Astrocyte (in vitro differentiated cells and primary cell): ENCODE measurements around the gene C13orf42. TPM values are rescaled to one million over a fixed set of nuclear protein-coding genes. Genes with fewer than 3 reads are reported as not detected.

Source experiments
- DNase-seq: peaks from one replicate; pipeline ENCODE4 v3.0.0-alpha.2; 2010; ENCODE audit warnings: low read depth
- FAIRE-seq: peaks from 2 replicates; lab custom pipeline; 2011; peaks lifted over from hg19 to GRCh38; lab: Jason Lieb, UNC
- H2AFZ ChIP-seq: 2 replicates; pipeline ENCODE4 v1.6.0; 2012; ENCODE audit warnings: low read depth, low read length, inconsistent platforms
- H3K27ac ChIP-seq: 2 replicates; pipeline ENCODE4 v1.5.1; 2011; ENCODE audit warnings: low read depth, low read length, inconsistent platforms
- H3K27me3 ChIP-seq: 2 replicates; pipeline ENCODE4 v1.6.0; 2011; ENCODE audit warnings: low read length, inconsistent platforms; ENCODE audit not compliant: insufficient read depth
- H3K36me3 ChIP-seq: 2 replicates; pipeline ENCODE4 v1.5.1; 2011; ENCODE audit warnings: low read length, inconsistent platforms; ENCODE audit not compliant: insufficient read depth
- H3K4me1 ChIP-seq: 2 replicates; pipeline ENCODE4 v1.5.1; 2011; ENCODE audit warnings: low read length, inconsistent platforms; ENCODE audit not compliant: insufficient read depth
- H3K4me2 ChIP-seq: 2 replicates; pipeline ENCODE4 v1.6.0; 2012; ENCODE audit warnings: low read length, inconsistent platforms
- H3K4me3 ChIP-seq: 2 replicates; pipeline ENCODE4 v1.5.1; 2011; ENCODE audit warnings: low read depth, mild to moderate bottlenecking, low read length, inconsistent platforms; ENCODE audit not compliant: insufficient read depth
- H3K79me2 ChIP-seq: 2 replicates; pipeline ENCODE4 v1.6.0; 2012; ENCODE audit warnings: mild to moderate bottlenecking, low read length, inconsistent platforms; ENCODE audit not compliant: insufficient read depth
- H3K9ac ChIP-seq: 2 replicates; pipeline ENCODE4 v1.6.0; 2012; ENCODE audit warnings: mild to moderate bottlenecking, low read length, inconsistent platforms
- H3K9me3 ChIP-seq: 2 replicates; pipeline ENCODE4 v1.5.1; 2012; ENCODE audit warnings: low read depth, mild to moderate bottlenecking, low read length, inconsistent platforms; ENCODE audit not compliant: insufficient read depth
- H4K20me1 ChIP-seq: 2 replicates; pipeline ENCODE4 v1.6.0; 2012; ENCODE audit warnings: low read length, inconsistent platforms; ENCODE audit not compliant: insufficient read depth
- H3K27ac Mint-ChIP-seq: one replicate; pipeline ENCODE4 v1.8.0; 2021; ENCODE audit warnings: mild to moderate bottlenecking, mixed read lengths; ENCODE audit not compliant: unreplicated experiment
- H3K27me3 Mint-ChIP-seq: one replicate; pipeline ENCODE4 v1.8.0; 2021; ENCODE audit warnings: low read depth, mixed read lengths; ENCODE audit not compliant: unreplicated experiment
- H3K36me3 Mint-ChIP-seq: one replicate; pipeline ENCODE4 v1.8.0; 2021; ENCODE audit warnings: low read depth, mixed read lengths; ENCODE audit not compliant: unreplicated experiment
- H3K4me1 Mint-ChIP-seq: one replicate; pipeline ENCODE4 v1.8.0; 2021; ENCODE audit warnings: low read depth, mixed read lengths; ENCODE audit not compliant: unreplicated experiment
- H3K4me3 Mint-ChIP-seq: one replicate; pipeline ENCODE4 v1.8.0; 2021; ENCODE audit warnings: mild to moderate bottlenecking, moderate library complexity, mixed read lengths; ENCODE audit not compliant: unreplicated experiment
- H3K9me3 Mint-ChIP-seq: one replicate; pipeline ENCODE4 v1.8.0; 2021; ENCODE audit warnings: mild to moderate bottlenecking, mixed read lengths; ENCODE audit not compliant: unreplicated experiment
- CTCF ChIP-seq: IDR thresholded peaks from 2 replicates; pipeline ENCODE4 v1.5.1; 2011; ENCODE audit warnings: low read depth, mild to moderate bottlenecking, inconsistent platforms, low read length, moderate library complexity; ENCODE audit not compliant: insufficient read depth
- EZH2 ChIP-seq: IDR thresholded peaks from 2 replicates; pipeline ENCODE4 v1.6.1; 2012; ENCODE audit warnings: mild to moderate bottlenecking, low read length, inconsistent platforms; ENCODE audit not compliant: insufficient read depth
- total RNA-seq: library from RNA; stranded (reverse); gene quantifications from 2 replicates; pipeline ENCODE4 v1.2.1, GENCODE V29; 2021

The C13orf42 gene
- total RNA-seq, 1 donor from 2014 or later: not detected

GRCh38 chr13:51107996-51108395 lies 3.1 kb downstream of the C13orf42 start:
- no peaks in the 10 kb centered on the region for H3K36me3 ChIP-seq
- peaks cover 4% of the 10 kb centered on the region for H3K4me1 Mint-ChIP-seq
- no peaks in the 10 kb centered on the region for H3K9me3 ChIP-seq
- no peak overlapping the region for H3K27ac Mint-ChIP-seq
- H3K79me2 ChIP-seq: no peaks in the 10 kb centered on the region
- no peaks in the 10 kb centered on the region for H3K4me1 ChIP-seq
- no peak overlapping the region for H3K4me3 Mint-ChIP-seq
- H2AFZ ChIP-seq: no peak overlapping the region
- no peak overlapping the region for H3K4me2 ChIP-seq
- H3K9ac ChIP-seq: no peak overlapping the region
- H3K36me3 Mint-ChIP-seq: no peaks in the 10 kb centered on the region
- H3K27me3 Mint-ChIP-seq: peaks cover 14% of the 10 kb centered on the region
- FAIRE-seq (no peak), DNase-seq (no peak)
- H3K9me3 Mint-ChIP-seq: peaks cover 2% of the 10 kb centered on the region
- no peak overlapping the region for H3K27ac ChIP-seq
- no peak overlapping the region for H3K4me3 ChIP-seq
- no peaks in the 10 kb centered on the region for H4K20me1 ChIP-seq
- peaks cover 15% of the 10 kb centered on the region for H3K27me3 ChIP-seq
- TF ChIP-seq CTCF: no peak
- TF ChIP-seq EZH2: no peak

- H3K27ac Mint-ChIP-seq: peak overlapping the region; percentile 15
- no peaks in the 10 kb centered on the region for H3K4me1 Mint-ChIP-seq
- Histone ChIP-seq H2AFZ (no peak overlapping the region), H3K79me2 (no peaks in the 10 kb centered on the region), H3K36me3 (no peaks in the 10 kb centered on the region), H3K4me1 (no peaks in the 10 kb centered on the region), H3K4me3 (no peak overlapping the region), H3K27me3 (peaks cover 6% of the 10 kb centered on the region), H3K27ac (no peak overlapping the region), H4K20me1 (no peaks in the 10 kb centered on the region), H3K4me2 (no peak overlapping the region), H3K9me3 (no peaks in the 10 kb centered on the region), H3K9ac (no peak overlapping the region)
- DNase-seq (no peak), FAIRE-seq (no peak)
- H3K4me3 Mint-ChIP-seq: no peak overlapping the region
- H3K9me3 Mint-ChIP-seq: peaks cover 2% of the 10 kb centered on the region
- H3K36me3 Mint-ChIP-seq: no peaks in the 10 kb centered on the region
- peaks cover 11% of the 10 kb centered on the region for H3K27me3 Mint-ChIP-seq
- TF ChIP-seq EZH2 (no peak), CTCF (no peak)
These were observed 6.0 kb downstream of the C13orf42 start for GRCh38 chr13:51105046-51105445.

GRCh38 chr13:51101636-51102235 lies 9.3 kb downstream of the C13orf42 start:
- TF ChIP-seq CTCF (no peak), EZH2 (no peak)
- no peaks in the 10 kb centered on the region for H3K4me1 ChIP-seq
- no peak overlapping the region for H3K27ac ChIP-seq
- no peak overlapping the region for H3K4me3 Mint-ChIP-seq
- no peaks in the 10 kb centered on the region for H4K20me1 ChIP-seq
- DNase-seq (no peak), FAIRE-seq (no peak)
- H3K36me3 Mint-ChIP-seq: no peaks in the 10 kb centered on the region
- no peaks in the 10 kb centered on the region for H3K79me2 ChIP-seq
- H3K4me1 Mint-ChIP-seq: no peaks in the 10 kb centered on the region
- no peak overlapping the region for H3K4me2 ChIP-seq
- no peaks in the 10 kb centered on the region for H3K36me3 ChIP-seq
- no peak overlapping the region for H3K9ac ChIP-seq
- H3K27me3 ChIP-seq: peaks cover 9% of the 10 kb centered on the region
- no peak overlapping the region for H2AFZ ChIP-seq
- peaks cover 2% of the 10 kb centered on the region for H3K9me3 Mint-ChIP-seq
- H3K4me3 ChIP-seq: no peak overlapping the region
- H3K9me3 ChIP-seq: no peaks in the 10 kb centered on the region
- H3K27me3 Mint-ChIP-seq: peaks cover 5% of the 10 kb centered on the region
- H3K27ac Mint-ChIP-seq: no peak overlapping the region
